Liver (tissue), 9 donors: ENCODE measurements around the gene PPP2R2B. TPM values are rescaled to one million over a fixed set of nuclear protein-coding genes. Genes with fewer than 3 reads are reported as not detected.

ENCODE experiments used
- DNase-seq: peaks from one replicate; pipeline ENCODE4 v3.0.0-alpha.2; 2017; ENCODE audit warnings: low spot score
- H3K27ac ChIP-seq, 2 donors: one replicate each; pipeline ENCODE4 v1.7.0; 2013; ENCODE audit warnings: inconsistent platforms in 2 of 2, low read length in 2 of 2, control low read depth in 1 of 2, low read depth in 1 of 2, mild to moderate bottlenecking in 1 of 2
- H3K27me3 ChIP-seq, 4 donors: one replicate each; pipeline versions ENCODE4 v1.6.1 to v1.7.0; 2013; ENCODE audit warnings: low read length in 3 of 4, inconsistent platforms in 1 of 4, mild to moderate bottlenecking in 1 of 4, moderate library complexity in 1 of 4; ENCODE audit not compliant: control insufficient read depth in 4 of 4, insufficient read depth in 4 of 4
- H3K36me3 ChIP-seq, 4 donors: one replicate each; pipeline versions ENCODE4 v1.6.1 to v1.7.0; 2013; ENCODE audit warnings: low read length in 3 of 4, mild to moderate bottlenecking in 3 of 4, low read depth in 1 of 4, moderate library complexity in 1 of 4; ENCODE audit not compliant: control insufficient read depth in 4 of 4, insufficient read depth in 3 of 4
- H3K4me1 ChIP-seq, 4 donors: one replicate each; pipeline versions ENCODE4 v1.6.1 to v1.7.0; 2013; ENCODE audit warnings: low read length in 3 of 4, mild to moderate bottlenecking in 3 of 4, moderate library complexity in 1 of 4; ENCODE audit not compliant: control insufficient read depth in 4 of 4, insufficient read depth in 4 of 4
- H3K4me3 ChIP-seq, 3 donors: one replicate each; pipeline versions ENCODE4 v1.6.1 to v1.7.0; 2013; ENCODE audit warnings: low read length in 3 of 3, control low read depth in 1 of 3, low read depth in 1 of 3, mild to moderate bottlenecking in 1 of 3
- H3K9ac ChIP-seq, 2 donors: one replicate each; pipeline ENCODE4 v1.7.0; 2013; ENCODE audit warnings: low read length in 2 of 2, mild to moderate bottlenecking in 2 of 2, moderate library complexity in 2 of 2, control low read depth in 1 of 2, low read depth in 1 of 2
- H3K9me3 ChIP-seq, 4 donors: one replicate each; pipeline versions ENCODE4 v1.6.1 to v1.7.0; 2013; ENCODE audit warnings: low read length in 3 of 4; ENCODE audit not compliant: control insufficient read depth in 4 of 4
- ATF3 ChIP-seq: IDR thresholded peaks from 2 replicates; pipeline ENCODE4 v1.6.1; 2016; ENCODE audit warnings: antibody characterized with exemption
- EGR1 ChIP-seq, 2 donors: IDR thresholded peaks; 2 replicates each; pipeline ENCODE4 v1.6.1; 2016 to 2018; ENCODE audit warnings: antibody characterized with exemption in 2 of 2, low read depth in 2 of 2
- FOXA1 ChIP-seq: IDR thresholded peaks from 2 replicates; pipeline ENCODE4 v1.6.1; 2016; ENCODE audit warnings: antibody characterized with exemption
- FOXA2 ChIP-seq: IDR thresholded peaks from 2 replicates; pipeline ENCODE4 v1.6.1; 2016; ENCODE audit warnings: antibody characterized with exemption
- HNF4A ChIP-seq, 2 donors: conservative IDR thresholded peaks; 2 replicates each; pipeline ENCODE4 v1.6.1; 2016; ENCODE audit warnings: antibody characterized with exemption in 2 of 2, mild to moderate bottlenecking in 2 of 2
- HNF4G ChIP-seq: IDR thresholded peaks from 2 replicates; pipeline ENCODE4 v1.6.1; 2016; ENCODE audit warnings: antibody characterized with exemption
- JUND ChIP-seq, 2 donors: IDR thresholded peaks; 2 replicates each; pipeline ENCODE4 v1.6.1; 2016; ENCODE audit warnings: antibody characterized with exemption in 2 of 2
- MAX ChIP-seq: IDR thresholded peaks from 2 replicates; pipeline ENCODE4 v1.6.1; 2016; ENCODE audit warnings: antibody characterized with exemption
- NR2F2 ChIP-seq: IDR thresholded peaks from 2 replicates; pipeline ENCODE4 v1.6.1; 2016; ENCODE audit warnings: antibody characterized with exemption
- RAD21 ChIP-seq, 2 donors: IDR thresholded peaks; 2 replicates each; pipeline ENCODE4 v1.6.1; 2016; ENCODE audit warnings: antibody characterized with exemption in 2 of 2, mild to moderate bottlenecking in 2 of 2
- REST ChIP-seq: IDR thresholded peaks from 2 replicates; pipeline ENCODE4 v1.6.1; 2016; ENCODE audit warnings: antibody characterized with exemption, mild to moderate bottlenecking
- RXRA ChIP-seq, 2 donors: IDR thresholded peaks; 2 replicates each; pipeline ENCODE4 v1.6.1; 2017 to 2018; ENCODE audit warnings: antibody characterized with exemption in 2 of 2, mild to moderate bottlenecking in 1 of 2
- SP1 ChIP-seq: IDR thresholded peaks from 2 replicates; pipeline ENCODE4 v1.6.1; 2018; ENCODE audit warnings: antibody characterized with exemption, mild to moderate bottlenecking
- TAF1 ChIP-seq: conservative IDR thresholded peaks from 2 replicates; pipeline ENCODE4 v1.6.1; 2016; ENCODE audit warnings: antibody characterized with exemption, mild to moderate bottlenecking
- YY1 ChIP-seq: IDR thresholded peaks from 2 replicates; pipeline ENCODE4 v1.6.1; 2016; ENCODE audit warnings: antibody characterized with exemption, mild to moderate bottlenecking
- WGBS: extraction: QIAGEN DNeasy Blood & Tissue Kit; methylation state at CpG from one replicate; pipeline ENCODE4 v1.1.7; 2013; 5-methylcytosine and 5-hydroxymethylcytosine counted together
- polyA plus RNA-seq, 2 donors: library from polyadenylated mRNA; stranded (reverse) in 1 of 2; unstranded in 1 of 2; fragments of 200-250 nt in 1 of 2; fragments of >200 nt in 1 of 2; fragmentation: Nextera tagmentation in 1 of 2; extraction: Ambion mirVana in 1 of 2; gene quantifications; one replicate each; pipeline versions ENCODE4 v1.2.1 to v1.2.3, GENCODE V29; 2013 to 2015
- total RNA-seq, 2 donors: library from RNA; depleted of rRNA; stranded (reverse); fragments of >200 nt; gene quantifications; one replicate each; pipeline ENCODE4 v1.2.3, GENCODE V29; 2014
- TF ChIP-seq, protein P1 (sequence below): fragments of 150-350 bp; IDR thresholded peaks from 2 replicates; pipeline ENCODE4 v1.5.1; 2017; ENCODE audit warnings: improper control_type of control experiment, low read depth, low read length; ENCODE audit not compliant: missing input control
- TF ChIP-seq, protein P2 (sequence below): IDR thresholded peaks from 2 replicates; pipeline ENCODE4 v1.6.1; 2016; ENCODE audit warnings: antibody characterized with exemption
- donor health status: healthy.
- donor health status: healthy.
- donor health status: healthy.
- donor health status: healthy.
- donor health status: healthy.

Gene PPP2R2B
- total and polyA plus RNA-seq, 4 donors = 0.15 to 6.3 (median 0.40) TPM

DNA sequence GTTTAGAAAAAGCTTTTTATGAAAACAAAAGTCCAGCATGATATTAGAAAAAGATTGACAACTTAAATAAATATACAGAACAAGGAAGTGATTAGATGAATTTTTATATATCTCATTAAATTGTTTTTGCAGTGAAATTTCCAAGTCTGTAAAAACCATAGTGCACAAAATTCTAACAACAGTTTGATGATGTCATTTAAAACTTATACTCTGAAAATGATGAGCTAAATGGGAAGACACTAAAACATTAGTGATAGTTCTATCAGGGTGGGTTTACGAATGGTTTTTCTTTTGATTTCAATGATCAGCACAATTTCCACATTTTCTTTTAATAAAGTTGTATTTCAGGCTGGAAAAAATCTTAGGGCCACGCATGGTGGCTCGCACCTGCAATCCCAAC is 236.1 kb downstream of the PPP2R2B start (continued):
- TF ChIP-seq REST = no peak
- TF ChIP-seq RAD21 (IDR thresholded peaks at IDR 0.05) = no peak
- TF ChIP-seq EGR1 (IDR thresholded peaks at IDR 0.05; ENCODE audit: low read depth in 2 of 2) = no peak
- TF ChIP-seq HNF4G = no peak
- TF ChIP-seq YY1 = no peak
- no peak for TF ChIP-seq FOXA1
- no peak for TF ChIP-seq ATF3
- TF ChIP-seq MAX = no peak

GRCh38 chr5:146641941-146642340 is 236.6 kb downstream of the PPP2R2B start:
- Histone ChIP-seq H3K9ac (no peak overlapping the region), H3K27me3 (no peaks in the 10 kb centered on the region), H3K9me3 (no peaks in the 10 kb centered on the region), H3K36me3 (no peaks in the 10 kb centered on the region), H3K4me3 (no peak overlapping the region), H3K27ac (no peak overlapping the region), H3K4me1 (peaks cover 4 to 8% (median 5%) of the 10 kb centered on the region in 4 donors)
- DNase-seq = no peak
- TF ChIP-seq REST = no peak
- no peak for TF ChIP-seq RXRA (IDR thresholded peaks at IDR 0.05)
- no peak for TF ChIP-seq SP1
- no peak for TF ChIP-seq TAF1
- no peak for TF ChIP-seq YY1
- no peak for TF ChIP-seq HNF4A (conservative IDR thresholded peaks at IDR 0.05)
- no peak for TF ChIP-seq JUND (IDR thresholded peaks at IDR 0.05)
- TF ChIP-seq, protein P1, sequence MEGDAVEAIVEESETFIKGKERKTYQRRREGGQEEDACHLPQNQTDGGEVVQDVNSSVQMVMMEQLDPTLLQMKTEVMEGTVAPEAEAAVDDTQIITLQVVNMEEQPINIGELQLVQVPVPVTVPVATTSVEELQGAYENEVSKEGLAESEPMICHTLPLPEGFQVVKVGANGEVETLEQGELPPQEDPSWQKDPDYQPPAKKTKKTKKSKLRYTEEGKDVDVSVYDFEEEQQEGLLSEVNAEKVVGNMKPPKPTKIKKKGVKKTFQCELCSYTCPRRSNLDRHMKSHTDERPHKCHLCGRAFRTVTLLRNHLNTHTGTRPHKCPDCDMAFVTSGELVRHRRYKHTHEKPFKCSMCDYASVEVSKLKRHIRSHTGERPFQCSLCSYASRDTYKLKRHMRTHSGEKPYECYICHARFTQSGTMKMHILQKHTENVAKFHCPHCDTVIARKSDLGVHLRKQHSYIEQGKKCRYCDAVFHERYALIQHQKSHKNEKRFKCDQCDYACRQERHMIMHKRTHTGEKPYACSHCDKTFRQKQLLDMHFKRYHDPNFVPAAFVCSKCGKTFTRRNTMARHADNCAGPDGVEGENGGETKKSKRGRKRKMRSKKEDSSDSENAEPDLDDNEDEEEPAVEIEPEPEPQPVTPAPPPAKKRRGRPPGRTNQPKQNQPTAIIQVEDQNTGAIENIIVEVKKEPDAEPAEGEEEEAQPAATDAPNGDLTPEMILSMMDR = no peak
- no peak for TF ChIP-seq FOXA2
- no peak for TF ChIP-seq NR2F2
- TF ChIP-seq HNF4G = no peak
- TF ChIP-seq, protein P2, sequence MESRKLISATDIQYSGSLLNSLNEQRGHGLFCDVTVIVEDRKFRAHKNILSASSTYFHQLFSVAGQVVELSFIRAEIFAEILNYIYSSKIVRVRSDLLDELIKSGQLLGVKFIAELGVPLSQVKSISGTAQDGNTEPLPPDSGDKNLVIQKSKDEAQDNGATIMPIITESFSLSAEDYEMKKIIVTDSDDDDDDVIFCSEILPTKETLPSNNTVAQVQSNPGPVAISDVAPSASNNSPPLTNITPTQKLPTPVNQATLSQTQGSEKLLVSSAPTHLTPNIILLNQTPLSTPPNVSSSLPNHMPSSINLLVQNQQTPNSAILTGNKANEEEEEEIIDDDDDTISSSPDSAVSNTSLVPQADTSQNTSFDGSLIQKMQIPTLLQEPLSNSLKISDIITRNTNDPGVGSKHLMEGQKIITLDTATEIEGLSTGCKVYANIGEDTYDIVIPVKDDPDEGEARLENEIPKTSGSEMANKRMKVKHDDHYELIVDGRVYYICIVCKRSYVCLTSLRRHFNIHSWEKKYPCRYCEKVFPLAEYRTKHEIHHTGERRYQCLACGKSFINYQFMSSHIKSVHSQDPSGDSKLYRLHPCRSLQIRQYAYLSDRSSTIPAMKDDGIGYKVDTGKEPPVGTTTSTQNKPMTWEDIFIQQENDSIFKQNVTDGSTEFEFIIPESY = no peak
- no peak for TF ChIP-seq FOXA1
- 97% methylated on average over 3 of the region's 3 CpGs for WGBS
